Urinary bladder (tissue), 4 donors: ENCODE results near the gene TMPRSS9. TPM values are rescaled to one million over a fixed set of nuclear protein-coding genes. Genes with fewer than 3 reads are reported as not detected.
"Not testable (repeated sequence)": the region's sequence is repeated elsewhere in the genome, so short reads cannot be mapped to it uniquely, and the experiment has no call there.

Experiments used
- DNase-seq: peaks from one replicate; pipeline ENCODE4 v3.0.0-alpha.2; 2015; ENCODE audit errors: extremely low spot score
- H3K27ac ChIP-seq: one replicate; pipeline ENCODE4 v1.5.1; 2013; ENCODE audit warnings: low read depth, mild to moderate bottlenecking, moderate library complexity
- H3K36me3 ChIP-seq: one replicate; pipeline ENCODE4 v1.6.1; 2013; ENCODE audit warnings: mild to moderate bottlenecking, moderate library complexity; ENCODE audit not compliant: insufficient read depth
- H3K4me1 ChIP-seq: one replicate; pipeline ENCODE4 v1.6.1; 2013; ENCODE audit warnings: mild to moderate bottlenecking, moderate library complexity; ENCODE audit not compliant: insufficient read depth
- H3K4me3 ChIP-seq: one replicate; pipeline ENCODE4 v1.5.1; 2013; ENCODE audit warnings: low read depth, low read length
- WGBS: extraction: QIAGEN DNeasy Blood & Tissue Kit; methylation state at CpG from one replicate; pipeline ENCODE4 v1.1.7; 2013; 5-methylcytosine and 5-hydroxymethylcytosine counted together
- polyA plus RNA-seq: library from polyadenylated mRNA; stranded (reverse); fragments of 200-250 nt; gene quantifications from one replicate; pipeline ENCODE4 v1.2.3, GENCODE V29; 2013
- total RNA-seq: library from RNA; depleted of rRNA; stranded (reverse); fragments of >200 nt; gene quantifications from one replicate; pipeline ENCODE4 v1.2.3, GENCODE V29; 2014
- donor health status: healthy with polysubstance abuse.
- donor health status: healthy.

Gene TMPRSS9
- total and polyA plus RNA-seq, 2 donors = 0.06 to 0.11 TPM

DNA sequence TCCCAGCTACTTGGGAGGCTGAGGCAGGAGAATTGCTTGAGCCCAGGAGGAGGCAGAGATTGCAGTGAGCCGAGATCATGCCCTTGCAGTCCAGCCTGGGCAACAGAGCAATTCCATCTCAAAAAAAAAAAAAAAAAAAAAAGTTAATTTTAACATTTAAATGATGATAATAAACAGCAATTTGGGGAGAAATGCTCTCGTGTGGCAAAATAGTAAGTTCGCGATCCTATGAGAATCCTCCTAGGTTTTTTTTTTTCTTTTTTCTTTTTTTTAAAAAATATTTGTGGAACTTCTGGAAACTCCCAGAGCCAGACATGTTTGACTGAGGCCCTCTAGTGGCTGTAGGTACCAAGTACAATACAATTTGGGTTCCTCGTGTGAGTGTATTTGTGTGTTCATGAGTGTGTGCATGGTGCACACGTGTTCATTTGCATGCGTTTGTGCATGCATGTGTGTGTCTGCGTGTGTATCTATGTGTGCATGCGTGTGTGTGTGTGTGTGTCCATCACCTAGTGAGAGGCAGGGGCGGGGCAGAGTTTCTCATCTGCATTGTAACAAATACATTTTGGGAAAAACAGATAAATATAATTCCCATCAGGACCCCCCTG is 31.2 kb downstream of the TMPRSS9 start:
- no peak for DNase-seq
- Histone ChIP-seq H3K27ac (no peak overlapping the region), H3K4me1 (no peaks in the 10 kb centered on the region), H3K36me3 (no peaks in the 10 kb centered on the region), H3K4me3 (no peak overlapping the region)
- WGBS = 7% methylated on average over 10 of the region's 10 CpGs

DNA sequence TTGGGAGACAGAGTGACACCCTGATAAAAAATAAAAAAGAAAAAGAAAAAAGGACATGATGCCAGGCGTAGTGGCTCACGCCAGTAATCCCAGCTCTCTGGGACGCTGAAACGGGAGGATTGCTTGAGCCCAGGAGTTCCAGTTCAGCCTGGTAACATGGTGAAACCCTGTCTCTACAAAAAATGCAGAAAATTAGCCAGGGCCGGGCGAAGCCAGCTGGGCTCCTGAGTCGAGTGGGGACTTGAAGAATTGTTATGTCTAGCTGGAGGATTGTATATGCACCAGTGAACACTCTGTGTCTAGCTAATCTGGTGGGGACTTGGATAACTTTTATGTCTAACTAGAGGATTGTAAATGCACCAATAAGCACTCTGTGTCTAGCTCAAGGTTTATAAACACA is 32.3 kb downstream of the TMPRSS9 start:
- 63% methylated on average over 7 of the region's 7 CpGs for WGBS
- no peaks in the 10 kb centered on the region for H3K4me1 ChIP-seq

DNA sequence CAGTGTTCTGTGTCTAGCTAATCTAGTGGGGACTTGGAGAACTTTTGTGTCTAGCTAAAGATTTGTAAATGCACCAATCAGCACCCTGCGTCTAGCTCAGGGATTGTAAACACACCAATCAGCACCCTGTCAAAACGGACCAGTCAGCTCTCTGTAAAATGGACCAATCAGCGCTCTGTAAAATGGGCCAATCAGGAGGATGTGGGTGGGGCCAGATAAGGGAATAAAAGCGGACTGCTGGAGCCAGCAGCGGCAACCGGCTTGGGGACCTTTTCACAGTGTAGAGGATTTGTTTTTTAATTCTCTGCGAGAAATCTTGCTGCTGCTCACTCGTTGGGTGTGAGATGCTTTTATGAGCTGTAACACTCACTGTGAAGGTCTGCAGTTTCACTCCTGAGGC is 32.8 kb downstream of the TMPRSS9 start:
- 71% methylated on average over 8 of the region's 8 CpGs for WGBS
- not testable (repeated sequence) for H3K36me3 ChIP-seq, H3K4me3 ChIP-seq, DNase-seq, H3K27ac ChIP-seq, H3K4me1 ChIP-seq

More for the DNA sequence above, 32.3 kb downstream of the TMPRSS9 start:
- no peak for DNase-seq
- no peak overlapping the region for H3K4me3 ChIP-seq
- no peaks in the 10 kb centered on the region for H3K36me3 ChIP-seq
- H3K27ac ChIP-seq = no peak overlapping the region

DNA sequence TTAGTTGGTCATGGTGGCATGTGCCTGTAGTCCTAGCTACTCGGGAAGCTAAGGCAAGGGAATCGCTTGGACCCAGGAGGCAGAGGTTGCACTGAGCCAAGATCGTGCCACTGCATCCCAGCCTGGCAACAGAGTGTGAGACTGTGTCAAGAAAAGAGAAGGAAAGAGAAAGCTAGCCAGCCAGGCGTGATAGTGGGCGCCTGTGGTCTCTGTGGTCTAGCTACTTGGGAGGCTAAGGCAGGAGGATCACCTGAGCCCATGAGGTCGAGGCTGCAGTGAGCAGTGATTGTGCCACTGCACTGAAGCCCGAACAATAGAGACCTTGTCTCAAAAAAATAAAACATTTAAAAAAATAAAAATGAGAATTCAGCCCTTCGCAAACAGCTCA is 34.0 kb downstream of the TMPRSS9 start:
- 80% methylated on average over 8 of the region's 8 CpGs for WGBS
- Histone ChIP-seq H3K27ac (no peak overlapping the region), H3K36me3 (no peaks in the 10 kb centered on the region), H3K4me3 (no peak overlapping the region), H3K4me1 (no peaks in the 10 kb centered on the region)
- no peak for DNase-seq

DNA sequence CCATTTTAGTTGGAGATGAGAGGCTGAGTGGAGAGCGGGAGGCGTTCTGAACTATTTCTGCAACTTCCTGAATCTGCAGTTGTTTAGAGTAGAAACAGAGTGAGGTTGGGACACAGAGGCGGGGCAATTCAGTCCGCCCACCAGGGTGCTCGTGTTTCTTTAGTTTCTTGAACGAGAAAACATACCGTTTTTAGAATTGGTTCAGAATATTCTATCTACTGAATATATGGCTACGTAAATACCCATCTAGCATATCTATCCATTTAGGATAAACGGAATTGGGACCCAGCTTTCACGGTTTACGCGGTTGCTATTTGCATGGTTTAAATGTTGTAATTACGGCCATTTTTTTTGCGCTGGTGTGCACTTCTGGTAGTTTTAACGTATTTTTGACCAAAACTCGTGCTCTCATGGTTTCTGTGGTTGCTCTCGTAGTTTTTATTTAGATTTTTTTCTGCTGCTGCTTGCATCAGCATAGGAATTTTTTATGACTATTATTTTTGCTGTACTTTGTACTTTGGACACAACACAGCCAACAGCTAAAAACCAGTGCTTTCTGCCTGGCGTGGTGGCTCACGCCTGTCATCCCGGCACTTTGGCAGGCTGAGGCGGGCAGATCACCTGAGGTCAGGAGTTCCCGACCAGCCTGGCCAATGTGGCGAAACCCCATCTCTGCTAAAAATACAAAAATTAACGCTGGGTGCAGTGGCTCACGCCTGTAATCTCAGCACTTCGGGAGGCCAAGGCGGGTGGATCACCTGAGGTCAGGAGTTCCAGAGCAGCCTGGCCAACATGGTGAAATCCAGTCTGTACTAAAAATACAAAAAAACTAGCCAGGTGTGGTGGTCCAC is 34.6 kb downstream of the TMPRSS9 start:
- WGBS = 72% methylated on average over 27 of the region's 27 CpGs
- no peak for DNase-seq
- Histone ChIP-seq H3K36me3 (no peaks in the 10 kb centered on the region), H3K4me1 (no peaks in the 10 kb centered on the region), H3K27ac (no peak overlapping the region), H3K4me3 (no peak overlapping the region)

DNA sequence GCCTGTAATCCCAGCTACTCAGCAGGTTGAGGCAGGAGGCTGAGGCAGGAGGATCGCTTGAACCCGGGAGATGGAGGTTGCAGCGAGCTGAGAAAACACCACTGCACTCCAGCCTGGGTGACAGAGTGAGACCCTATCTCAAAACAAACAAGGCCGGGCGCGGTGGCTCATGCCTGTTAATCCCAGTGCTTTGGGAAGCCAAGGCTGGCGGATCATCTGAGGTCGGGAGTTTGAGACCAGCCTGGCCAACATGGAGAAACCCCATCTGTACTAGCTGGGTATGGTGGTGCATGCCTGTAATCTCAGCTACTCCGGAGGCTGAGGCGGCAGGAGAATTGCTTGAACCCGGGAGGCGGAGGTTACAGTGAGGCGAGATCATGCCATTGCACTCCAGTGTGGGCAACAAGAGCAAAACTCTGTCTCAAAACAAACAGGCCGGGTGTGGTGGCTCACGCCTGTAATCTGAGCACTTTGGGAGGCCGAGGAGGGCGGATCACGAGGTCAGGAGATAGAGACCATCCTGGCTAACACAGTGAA is 35.3 kb downstream of the TMPRSS9 start:
- 90% methylated on average over 18 of the region's 18 CpGs for WGBS
- H3K4me1 ChIP-seq, DNase-seq, H3K36me3 ChIP-seq, H3K27ac ChIP-seq, H3K4me3 ChIP-seq: not testable (repeated sequence)

DNA sequence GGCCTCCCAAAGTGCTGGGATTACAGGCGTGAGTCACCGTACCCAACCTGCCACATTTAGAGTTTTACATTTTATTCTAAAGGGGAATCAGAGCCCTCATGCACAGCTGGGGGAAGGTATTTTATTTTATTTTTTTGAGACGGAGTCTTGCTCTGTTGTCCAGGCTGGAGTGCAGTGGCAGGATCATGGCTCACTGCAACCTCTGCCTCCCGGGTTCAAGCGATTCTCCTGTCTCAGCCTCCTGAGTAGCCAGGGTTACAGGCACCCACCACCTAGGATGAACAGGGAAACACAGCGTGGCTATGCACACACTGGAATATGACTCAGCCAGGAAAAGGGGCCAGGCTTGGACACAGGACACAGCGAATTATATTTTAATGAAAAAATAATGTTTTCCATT is 37.1 kb downstream of the TMPRSS9 start:
- DNase-seq, H3K4me1 ChIP-seq, H3K27ac ChIP-seq, H3K36me3 ChIP-seq, H3K4me3 ChIP-seq: not testable (repeated sequence)
- 95% methylated on average over 7 of the region's 7 CpGs for WGBS

DNA sequence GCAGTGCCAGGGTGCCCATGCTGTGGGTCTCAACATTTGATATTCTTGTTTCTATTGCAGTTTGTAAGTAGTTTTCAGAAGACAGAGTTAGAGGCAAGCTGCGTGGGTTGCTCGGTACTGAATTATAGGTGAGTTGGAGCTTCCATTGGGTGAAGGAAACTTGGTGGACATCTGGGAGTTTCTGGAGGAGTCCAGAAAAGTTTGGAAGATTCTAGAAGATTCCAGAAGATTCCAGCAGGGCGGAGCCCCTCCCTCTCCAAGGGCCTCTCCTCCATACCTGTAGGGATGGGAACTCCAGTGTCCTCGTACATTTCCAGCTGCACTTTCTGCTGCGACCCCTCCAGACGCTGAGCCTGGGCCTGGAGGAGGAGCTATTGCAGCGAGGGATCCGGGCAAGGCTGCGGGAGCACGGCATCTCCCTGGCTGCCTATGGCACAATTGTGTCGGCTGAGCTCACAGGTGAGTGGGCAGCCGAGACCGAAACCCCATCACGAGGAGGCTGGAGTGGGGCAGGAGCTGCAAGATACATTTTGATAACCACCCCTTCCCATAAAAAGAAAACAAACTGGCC is 38.8 kb downstream of the TMPRSS9 start:
- 74% methylated on average over 14 of the region's 14 CpGs for WGBS
- H3K27ac ChIP-seq = no peak overlapping the region

DNA sequence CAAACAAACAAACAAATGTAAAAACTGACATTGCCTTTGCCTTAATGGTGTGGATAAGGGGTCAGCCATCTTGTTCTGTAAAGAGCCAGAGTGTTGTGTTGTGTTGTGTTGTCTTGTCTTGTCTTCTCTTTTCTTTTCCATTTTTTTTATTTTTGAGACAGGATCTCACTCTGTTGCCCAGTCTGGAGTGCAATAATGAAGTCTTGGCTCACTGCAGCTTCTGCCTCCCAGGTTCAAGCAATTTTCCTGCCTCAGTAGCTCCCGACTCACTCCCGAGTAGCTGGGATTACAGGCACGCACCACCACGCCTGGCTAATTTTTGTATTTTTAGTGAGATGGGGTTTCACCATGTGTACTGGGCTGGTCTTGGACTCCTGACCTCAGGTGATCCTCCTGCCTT is 39.5 kb downstream of the TMPRSS9 start:
- Histone ChIP-seq H3K27ac (no peak overlapping the region), H3K4me3 (no peak overlapping the region), H3K4me1 (no peaks in the 10 kb centered on the region), H3K36me3 (no peaks in the 10 kb centered on the region)
- 93% methylated on average over 4 of the region's 4 CpGs for WGBS
- no peak for DNase-seq

More for the DNA sequence above, 38.8 kb downstream of the TMPRSS9 start:
- DNase-seq = no peak
- H3K4me1 ChIP-seq = no peaks in the 10 kb centered on the region
- no peak overlapping the region for H3K4me3 ChIP-seq
- no peaks in the 10 kb centered on the region for H3K36me3 ChIP-seq

DNA sequence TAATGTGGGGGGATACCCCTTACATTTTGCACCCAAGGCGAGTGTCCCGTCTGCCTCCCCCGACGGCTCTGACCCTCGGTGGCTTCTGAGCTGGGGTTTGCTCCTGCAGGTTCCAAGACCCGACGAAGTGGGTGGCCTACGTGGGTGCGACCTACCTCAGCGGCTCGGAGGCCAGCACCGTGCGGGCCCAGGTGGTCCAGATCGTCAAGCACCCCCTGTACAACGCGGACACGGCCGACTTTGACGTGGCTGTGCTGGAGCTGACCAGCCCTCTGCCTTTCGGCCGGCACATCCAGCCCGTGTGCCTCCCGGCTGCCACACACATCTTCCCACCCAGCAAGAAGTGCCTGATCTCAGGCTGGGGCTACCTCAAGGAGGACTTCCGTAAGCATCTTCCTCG is 48.2 kb downstream of the TMPRSS9 start:
- Histone ChIP-seq H3K4me1 (no peaks in the 10 kb centered on the region), H3K4me3 (no peak overlapping the region), H3K27ac (no peak overlapping the region), H3K36me3 (no peaks in the 10 kb centered on the region)
- WGBS = 79% methylated on average over 25 of the region's 25 CpGs
- DNase-seq = no peak

DNA sequence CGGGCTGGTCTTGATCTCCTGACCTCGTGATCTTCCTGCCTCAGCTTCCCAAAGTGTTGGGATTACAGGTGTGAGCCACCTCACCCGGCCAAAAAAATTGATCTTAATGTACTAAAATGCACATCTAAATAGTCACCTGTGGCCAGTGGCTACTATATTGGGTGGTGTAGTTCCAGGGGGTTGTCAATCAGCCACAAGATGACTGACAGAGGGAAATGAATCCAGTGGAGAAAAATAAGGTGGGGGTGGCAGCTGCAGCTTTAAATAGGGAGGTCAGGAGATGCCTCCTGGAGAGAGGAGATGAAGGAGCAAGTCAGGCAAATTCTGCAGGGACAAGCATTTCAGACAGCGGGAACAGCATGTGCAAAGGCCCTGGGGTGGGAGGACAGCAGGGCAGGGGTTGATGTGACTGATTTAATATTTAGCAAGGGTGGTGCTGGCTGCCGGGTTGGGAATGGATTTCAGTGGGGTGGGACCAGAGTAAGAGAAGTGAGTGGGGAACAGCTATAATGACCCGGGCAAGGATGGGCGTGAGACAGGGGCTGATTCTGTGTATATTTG is 49.4 kb downstream of the TMPRSS9 start:
- H3K4me1 ChIP-seq = no peaks in the 10 kb centered on the region
- no peak overlapping the region for H3K27ac ChIP-seq
- WGBS = 92% methylated on average over 7 of the region's 7 CpGs
- H3K4me3 ChIP-seq = no peak overlapping the region
- no peak for DNase-seq
- no peaks in the 10 kb centered on the region for H3K36me3 ChIP-seq

DNA sequence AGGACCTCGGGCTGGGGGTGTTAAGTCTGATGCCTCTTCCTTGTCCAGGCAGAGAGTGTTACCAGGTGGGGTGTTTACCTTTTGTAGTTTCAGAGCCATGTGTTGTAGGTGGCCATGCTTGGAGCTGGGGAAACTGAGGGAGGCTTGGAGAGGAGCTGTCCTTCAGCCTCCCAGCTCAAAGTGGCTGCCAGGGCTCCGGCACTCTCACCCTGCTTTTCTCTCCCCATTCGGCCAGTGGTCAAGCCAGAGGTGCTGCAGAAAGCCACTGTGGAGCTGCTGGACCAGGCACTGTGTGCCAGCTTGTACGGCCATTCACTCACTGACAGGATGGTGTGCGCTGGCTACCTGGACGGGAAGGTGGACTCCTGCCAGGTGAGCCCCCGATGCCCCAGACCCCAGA is 50.0 kb downstream of the TMPRSS9 start:
- no peak overlapping the region for H3K4me3 ChIP-seq
- no peak overlapping the region for H3K27ac ChIP-seq
- 95% methylated on average over 7 of the region's 7 CpGs for WGBS
- no peak for DNase-seq
- no peaks in the 10 kb centered on the region for H3K4me1 ChIP-seq
- no peaks in the 10 kb centered on the region for H3K36me3 ChIP-seq

DNA sequence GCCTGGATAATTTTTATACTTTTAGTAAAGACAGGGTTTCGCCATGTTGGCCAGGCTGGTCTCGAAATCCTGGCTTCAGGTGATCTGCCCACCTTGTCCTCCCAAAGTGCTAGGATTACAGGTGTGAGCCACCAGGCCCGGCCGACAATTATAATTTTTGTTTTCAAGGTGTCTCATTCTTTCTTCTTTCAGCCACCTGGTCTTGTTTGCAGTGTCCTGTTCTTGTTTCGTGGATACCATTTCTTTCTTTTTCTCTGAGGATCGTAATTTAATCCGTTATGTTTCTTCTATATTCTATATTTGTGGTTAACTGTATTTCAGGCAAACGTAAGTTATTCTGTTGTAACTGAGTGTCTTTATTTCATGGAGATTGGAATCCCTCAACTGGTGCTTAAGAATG is 51.6 kb downstream of the TMPRSS9 start:
- H3K4me1 ChIP-seq = no peaks in the 10 kb centered on the region
- no peak overlapping the region for H3K4me3 ChIP-seq
- WGBS = 93% methylated on average over 8 of the region's 8 CpGs
- H3K36me3 ChIP-seq = no peaks in the 10 kb centered on the region
- DNase-seq = no peak
- H3K27ac ChIP-seq = no peak overlapping the region

DNA sequence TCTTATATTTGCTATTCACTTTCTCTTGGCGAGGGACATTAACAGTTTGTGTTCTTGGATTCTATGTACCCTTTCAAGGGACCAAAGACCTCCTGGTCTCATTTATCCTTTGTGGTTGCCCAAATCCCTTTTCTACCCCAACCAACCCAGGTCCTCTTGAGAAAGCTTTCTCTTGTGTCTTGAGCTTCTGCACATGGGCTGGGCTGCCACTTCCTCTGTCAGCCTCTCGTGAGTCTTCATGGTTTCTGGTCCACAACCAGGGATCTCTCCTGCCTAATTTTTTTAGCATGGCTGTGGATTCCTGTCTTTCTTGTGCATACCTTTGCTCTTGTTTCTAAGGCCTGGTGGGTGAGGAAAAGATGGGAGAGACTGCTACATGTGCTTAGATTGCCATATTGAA is 52.4 kb downstream of the TMPRSS9 start:
- no peaks in the 10 kb centered on the region for H3K36me3 ChIP-seq
- no peak for DNase-seq
- H3K4me3 ChIP-seq = no peak overlapping the region
- 53% methylated on average over 2 of the region's 2 CpGs for WGBS
- H3K27ac ChIP-seq = no peak overlapping the region
- no peaks in the 10 kb centered on the region for H3K4me1 ChIP-seq
